Astrocyte of the spinal cord (primary cell): ENCODE data around the gene FKRP.

Experiments used
- DNase-seq: peaks from one replicate; pipeline ENCODE4 v3.0.0; 2011; ENCODE audit warnings: low read depth, low spot score
- H3K4me3 ChIP-seq: 2 replicates; pipeline ENCODE4 v1.5.1; 2011; ENCODE audit warnings: low read depth, mild to moderate bottlenecking, low read length, moderate library complexity
- in situ Hi-C: cut with HindIII; loops from 2 replicates; pipeline ENCODE4 v1.10.0; 2017; ENCODE audit warnings: low sequenced_read_pairs
- TF ChIP-seq, protein P1 (sequence below): IDR thresholded peaks from 2 replicates; pipeline ENCODE4 v1.5.1; 2012; ENCODE audit warnings: low read depth, mild to moderate bottlenecking, low read length, inconsistent platforms

The FKRP gene

DNA sequence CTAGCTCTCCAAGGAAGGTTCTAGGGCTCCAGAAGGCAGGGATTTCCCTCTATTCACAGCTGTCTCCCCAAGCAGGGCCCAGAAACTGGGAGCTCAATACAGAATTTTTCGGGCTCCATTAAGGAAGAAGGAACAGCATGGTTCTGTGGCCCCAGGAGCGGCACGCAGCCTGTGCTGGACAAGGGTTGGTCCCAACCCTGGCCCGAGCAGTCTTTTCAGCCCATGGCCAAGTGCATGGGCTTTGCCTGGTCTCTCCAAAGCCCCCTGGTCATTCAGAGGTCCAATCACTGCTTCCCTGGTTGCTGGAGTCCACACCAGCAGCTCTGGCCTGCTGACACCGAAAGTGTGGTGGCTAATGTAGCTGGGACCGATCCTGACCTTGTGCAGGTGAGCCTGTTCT is 22.4 kb upstream of the FKRP start:
- no peak overlapping the region for H3K4me3 ChIP-seq
- no peak for DNase-seq
- TF ChIP-seq, protein P1, sequence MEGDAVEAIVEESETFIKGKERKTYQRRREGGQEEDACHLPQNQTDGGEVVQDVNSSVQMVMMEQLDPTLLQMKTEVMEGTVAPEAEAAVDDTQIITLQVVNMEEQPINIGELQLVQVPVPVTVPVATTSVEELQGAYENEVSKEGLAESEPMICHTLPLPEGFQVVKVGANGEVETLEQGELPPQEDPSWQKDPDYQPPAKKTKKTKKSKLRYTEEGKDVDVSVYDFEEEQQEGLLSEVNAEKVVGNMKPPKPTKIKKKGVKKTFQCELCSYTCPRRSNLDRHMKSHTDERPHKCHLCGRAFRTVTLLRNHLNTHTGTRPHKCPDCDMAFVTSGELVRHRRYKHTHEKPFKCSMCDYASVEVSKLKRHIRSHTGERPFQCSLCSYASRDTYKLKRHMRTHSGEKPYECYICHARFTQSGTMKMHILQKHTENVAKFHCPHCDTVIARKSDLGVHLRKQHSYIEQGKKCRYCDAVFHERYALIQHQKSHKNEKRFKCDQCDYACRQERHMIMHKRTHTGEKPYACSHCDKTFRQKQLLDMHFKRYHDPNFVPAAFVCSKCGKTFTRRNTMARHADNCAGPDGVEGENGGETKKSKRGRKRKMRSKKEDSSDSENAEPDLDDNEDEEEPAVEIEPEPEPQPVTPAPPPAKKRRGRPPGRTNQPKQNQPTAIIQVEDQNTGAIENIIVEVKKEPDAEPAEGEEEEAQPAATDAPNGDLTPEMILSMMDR: no peak
- in situ Hi-C loops: no loop called here

DNA sequence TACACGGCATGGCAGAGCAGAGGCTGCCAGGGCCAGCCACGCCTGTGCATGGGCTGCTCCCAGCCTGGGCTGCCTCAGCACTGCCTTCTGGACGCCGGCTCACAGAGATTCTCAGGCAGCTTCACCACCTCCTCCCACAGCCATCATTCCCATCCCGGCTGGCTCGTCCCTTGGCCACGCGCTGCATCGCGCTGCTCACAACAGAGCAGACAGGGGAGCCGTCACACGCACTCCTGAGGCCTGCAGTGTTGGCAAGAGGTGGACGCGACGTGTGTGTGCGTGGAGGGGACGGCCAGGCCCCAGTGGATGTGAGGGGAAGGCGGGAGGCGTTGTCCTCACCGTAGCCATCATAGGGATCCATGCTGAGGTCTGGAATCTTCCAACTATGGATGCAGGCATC is 21.4 kb upstream of the FKRP start:
- no peak for DNase-seq
- no peak overlapping the region for H3K4me3 ChIP-seq
- TF ChIP-seq, protein P1: no peak
- in situ Hi-C loops: no loop called here

DNA sequence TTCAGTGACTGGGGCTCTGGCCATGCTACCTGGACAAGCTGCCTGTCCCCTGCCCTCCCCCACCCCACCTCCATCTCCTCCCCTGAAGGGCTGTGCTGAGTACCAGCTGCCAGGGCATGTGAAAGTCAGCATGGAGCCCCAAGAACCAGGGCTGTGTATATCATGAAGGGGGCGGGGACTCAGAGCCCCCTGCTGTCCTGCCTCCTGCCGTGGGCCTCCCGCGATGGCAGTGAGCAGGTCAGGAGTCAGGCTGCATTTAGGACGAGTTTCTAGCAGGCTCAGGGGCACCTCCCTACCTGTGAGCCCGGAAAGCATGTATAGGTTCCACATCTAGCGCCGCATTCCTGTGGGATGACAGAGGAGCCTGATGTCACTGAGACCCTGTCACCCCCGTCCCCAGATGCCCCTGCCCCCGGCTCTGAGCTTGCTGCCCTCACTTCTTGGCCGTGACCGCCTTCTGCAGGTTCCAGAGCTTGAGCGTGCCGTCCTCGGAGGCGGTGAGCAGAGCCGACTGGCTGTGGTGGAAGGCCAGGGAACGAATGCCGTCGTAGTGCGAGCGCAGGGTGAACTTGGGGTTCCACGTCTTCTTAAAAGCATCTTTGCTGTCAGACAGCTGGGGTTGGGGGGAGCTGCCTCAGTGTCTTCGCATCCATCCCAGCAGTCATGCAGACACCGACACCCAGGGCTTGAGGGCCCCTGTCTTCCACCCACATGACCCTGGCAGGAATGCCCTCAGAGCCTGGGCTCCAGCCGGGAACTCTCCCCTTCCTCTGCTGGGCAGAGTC is 20.6 kb upstream of the FKRP start:
- TF ChIP-seq, protein P1: no peak
- DNase-seq: no peak
- in situ Hi-C loops: no loop called here

DNA sequence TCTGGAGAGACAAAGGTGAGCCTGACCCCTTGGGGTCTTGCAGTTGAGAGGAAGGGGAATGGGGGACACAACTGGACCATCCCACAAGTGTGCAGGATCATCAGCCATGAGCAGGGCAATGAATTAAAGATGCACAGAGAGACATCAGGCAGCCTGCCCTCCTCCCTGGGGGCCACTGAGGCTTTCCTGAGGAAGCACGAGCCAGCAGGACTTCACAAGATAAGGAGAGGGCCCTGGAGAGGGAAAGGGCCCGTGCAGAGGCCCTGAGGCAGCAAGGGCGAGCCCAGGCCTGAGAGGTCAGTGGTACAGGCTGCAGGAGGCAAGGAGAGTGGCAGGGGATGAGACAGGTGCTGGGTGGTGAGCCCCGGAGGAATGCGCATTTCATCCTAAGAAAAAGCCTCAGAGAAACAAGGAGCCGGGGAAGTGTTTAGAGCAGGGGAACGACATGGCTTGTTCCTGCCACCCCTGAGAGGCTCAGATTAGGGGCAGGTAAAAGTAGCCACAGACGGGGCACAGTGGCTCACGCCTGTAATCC is 19.9 kb upstream of the FKRP start:
- DNase-seq: no peak
- TF ChIP-seq, protein P1: no peak
- in situ Hi-C loops: no loop called here
- no peak overlapping the region for H3K4me3 ChIP-seq

More for the DNA sequence above, 20.6 kb upstream of the FKRP start:
- no peak overlapping the region for H3K4me3 ChIP-seq

DNA sequence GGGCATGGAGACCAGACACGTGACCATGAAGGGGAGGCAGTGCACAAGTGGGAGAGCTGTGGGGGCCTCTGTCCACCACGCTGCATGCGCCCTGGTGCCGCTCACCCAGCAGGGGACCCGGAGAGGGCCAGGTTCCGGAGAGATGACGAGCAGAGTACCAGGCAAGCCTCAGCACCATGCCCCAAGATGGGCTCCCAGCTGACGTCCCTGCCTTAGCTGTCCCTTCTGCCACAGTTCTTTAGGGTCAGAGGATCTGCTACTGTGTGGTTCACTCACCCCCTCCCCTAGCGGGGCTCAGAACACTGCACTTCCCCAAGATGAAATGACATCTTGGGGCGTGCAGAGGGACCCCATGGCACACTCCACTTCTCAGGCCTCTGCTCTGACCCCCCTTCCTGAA is 19.3 kb upstream of the FKRP start:
- TF ChIP-seq, protein P1: no peak
- H3K4me3 ChIP-seq: no peak overlapping the region
- DNase-seq: no peak
- in situ Hi-C loops: no loop called here

DNA sequence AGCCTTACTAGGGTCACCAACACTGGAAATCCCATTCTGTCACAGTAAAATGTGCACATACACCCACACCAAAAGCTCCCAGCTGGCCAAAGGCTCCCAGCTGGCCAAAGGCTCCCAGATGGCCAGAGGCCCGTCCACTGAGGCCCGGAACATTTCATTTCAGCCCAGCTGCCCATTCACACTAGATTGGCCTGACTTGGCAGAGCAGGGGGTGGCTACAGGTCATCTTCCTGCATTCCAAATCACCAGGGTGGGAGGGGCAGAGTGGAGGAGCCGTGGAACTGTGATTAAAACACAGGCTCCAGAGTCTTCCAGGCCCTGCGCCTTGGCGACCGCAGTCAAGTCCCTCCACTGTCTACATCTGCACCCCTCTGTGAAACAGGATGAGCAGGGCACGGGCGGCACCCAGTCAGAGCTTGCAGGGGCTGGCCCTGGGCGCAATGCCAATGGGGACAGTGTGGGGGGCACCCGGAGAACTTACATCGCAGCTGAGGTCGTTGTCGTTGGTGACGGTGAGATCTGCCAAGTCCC is 18.8 kb upstream of the FKRP start:
- in situ Hi-C loops: no loop called here
- H3K4me3 ChIP-seq: no peak overlapping the region
- TF ChIP-seq, protein P1: no peak
- no peak for DNase-seq
